CD14-positive monocyte (primary cell): Measurements from ENCODE around the gene ZNF689. TPM values are rescaled to one million over a fixed set of nuclear protein-coding genes. Genes with fewer than 3 reads are reported as not detected.

Experiments
- DNase-seq, 3 donors: peaks; one replicate each; pipeline ENCODE4 v3.0.0-alpha.2; 2011 to 2022
- H2AFZ ChIP-seq: 2 replicates; pipeline ENCODE4 v1.6.0; 2012; ENCODE audit warnings: mild to moderate bottlenecking, low read depth, low read length, inconsistent platforms; ENCODE audit not compliant: insufficient read depth, poor library complexity, severe bottlenecking
- H3K27ac ChIP-seq, 2 donors: 1 replicate in 1 of 2; 2 replicates in 1 of 2; pipeline ENCODE4 v1.5.1; 2012 to 2013; ENCODE audit warnings: low read length in 2 of 2, control low read depth in 1 of 2, inconsistent platforms in 1 of 2, low read depth in 1 of 2, mild to moderate bottlenecking in 1 of 2
- H3K27me3 ChIP-seq, 2 donors: one replicate each; pipeline versions ENCODE4 v1.6.0 to v1.6.1; 2011 to 2013; ENCODE audit warnings: low read length in 2 of 2; ENCODE audit not compliant: control insufficient read depth in 2 of 2, insufficient read depth in 2 of 2
- H3K36me3 ChIP-seq, 2 donors: replicated peaks in 1 of 2; 1 replicate in 1 of 2; 2 replicates in 1 of 2; pipeline versions ENCODE4 v1.5.1 to v1.6.1; 2012 to 2013; ENCODE audit warnings: low read length in 2 of 2, control low read depth in 1 of 2, inconsistent platforms in 1 of 2, mild to moderate bottlenecking in 1 of 2; ENCODE audit not compliant: insufficient read depth in 2 of 2, control insufficient read depth in 1 of 2
- H3K4me1 ChIP-seq, 2 donors: 1 replicate in 1 of 2; 2 replicates in 1 of 2; pipeline versions ENCODE4 v1.5.1 to v1.6.1; 2012 to 2013; ENCODE audit warnings: low read length in 2 of 2, control low read depth in 1 of 2, inconsistent platforms in 1 of 2, mild to moderate bottlenecking in 1 of 2, moderate library complexity in 1 of 2; ENCODE audit not compliant: insufficient read depth in 2 of 2, control insufficient read depth in 1 of 2
- H3K4me2 ChIP-seq: replicated peaks from 2 replicates; pipeline ENCODE3; 2012; ENCODE audit warnings: low read length, moderate library complexity, mild to moderate bottlenecking; ENCODE audit not compliant: poor library complexity, severe bottlenecking; ENCODE audit errors: extremely low read depth
- H3K4me3 ChIP-seq, 3 experiments: fragments of 200-600 bp in 1 of 3; sonication (generic) in 1 of 3; replicated peaks in 1 of 3; 1 replicate in 2 of 3; 2 replicates in 1 of 3; pipeline ENCODE4 v1.5.1; 2011 to 2013; ENCODE audit warnings: low read length in 3 of 3, mild to moderate bottlenecking in 3 of 3, control low read depth in 2 of 3, low read depth in 2 of 3, inconsistent platforms in 1 of 3, moderate library complexity in 1 of 3
- H3K79me2 ChIP-seq: 2 replicates; pipeline ENCODE4 v1.6.0; 2012; ENCODE audit warnings: mild to moderate bottlenecking, control low read depth, inconsistent platforms, low read length, moderate library complexity; ENCODE audit not compliant: insufficient read depth
- H3K9ac ChIP-seq: 2 replicates; pipeline ENCODE4 v1.6.0; 2017; ENCODE audit warnings: low read length, mild to moderate bottlenecking; ENCODE audit not compliant: insufficient read depth, poor library complexity, severe bottlenecking
- H3K9me3 ChIP-seq, 2 donors: replicated peaks in 1 of 2; 1 replicate in 1 of 2; 2 replicates in 1 of 2; pipeline versions ENCODE4 v1.5.1 to v1.6.1; 2012 to 2013; ENCODE audit warnings: low read length in 2 of 2, control low read depth in 1 of 2; ENCODE audit not compliant: control insufficient read depth in 1 of 2, insufficient read depth in 1 of 2
- H4K20me1 ChIP-seq: 2 replicates; pipeline ENCODE4 v1.6.0; 2012; ENCODE audit warnings: mild to moderate bottlenecking, low read length, control low read depth, moderate library complexity; ENCODE audit not compliant: insufficient read depth
- H3K27ac Mint-ChIP-seq, 7 donors: one replicate each; pipeline ENCODE4 v1.8.0; 2020; ENCODE audit warnings: mild to moderate bottlenecking in 7 of 7, mixed read lengths in 7 of 7, moderate library complexity in 6 of 7, inconsistent platforms in 2 of 7
- H3K27me3 Mint-ChIP-seq, 3 donors: one replicate each; pipeline ENCODE4 v1.8.0; 2021 to 2022; ENCODE audit warnings: low read depth in 3 of 3, mild to moderate bottlenecking in 3 of 3, mixed read lengths in 3 of 3, moderate library complexity in 3 of 3, inconsistent platforms in 1 of 3
- H3K36me3 Mint-ChIP-seq, 2 donors: one replicate each; pipeline ENCODE4 v1.8.0; 2020; ENCODE audit warnings: mixed read lengths in 2 of 2, inconsistent platforms in 1 of 2, mild to moderate bottlenecking in 1 of 2
- H3K4me1 Mint-ChIP-seq: one replicate; pipeline ENCODE4 v1.8.0; 2020; ENCODE audit warnings: mild to moderate bottlenecking, mixed read lengths
- H3K4me3 Mint-ChIP-seq, 2 donors: one replicate each; pipeline ENCODE4 v1.8.0; 2020; ENCODE audit warnings: mild to moderate bottlenecking in 2 of 2, mixed read lengths in 2 of 2, moderate library complexity in 1 of 2
- H3K9me3 Mint-ChIP-seq, 7 donors: one replicate each; pipeline ENCODE4 v1.8.0; 2020 to 2022; ENCODE audit warnings: mixed read lengths in 7 of 7, mild to moderate bottlenecking in 6 of 7, moderate library complexity in 6 of 7, inconsistent platforms in 2 of 7
- CTCF ChIP-seq: fragments of 200-600 bp; IDR thresholded peaks from one replicate; pipeline ENCODE4 v1.8.0; 2022; ENCODE audit warnings: antibody characterized with exemption, mild to moderate bottlenecking
- WGBS: methylation state at CpG from one replicate; pipeline ENCODE4 v1.1.5; 2013; ENCODE audit warnings: missing lambda C conversion rate; ENCODE audit not compliant: insufficient coverage; 5-methylcytosine and 5-hydroxymethylcytosine counted together
- intact Hi-C, 2 donors: fragments of 100-400 bp; cut with micrococcal nuclease; formaldehyde crosslinking; loops; one replicate each; pipeline versions ENCODE4 v1.15.0 to v1.15.1; 2023
- polyA plus RNA-seq, 3 donors: library from polyadenylated mRNA; depleted of rRNA in 1 of 3; unstranded in 2 of 3; stranded (reverse) in 1 of 3; fragments of 300-500 nt in 2 of 3; fragments of >200 nt in 1 of 3; fragmentation: Illumina TruSeq in 2 of 3; gene quantifications; 1 replicate in 2 of 3; 2 replicates in 1 of 3; pipeline ENCODE4 v1.2.3, GENCODE V29; 2012 to 2021

ZNF689 gene
- polyA plus RNA-seq, 3 donors, result 4.1 to 11.2 (median 8.0) TPM

GRCh38 chr16:30651124-30652004, 41.2 kb upstream of the ZNF689 start:
- Histone ChIP-seq H2AFZ (peak overlapping the region; percentile 76), H3K4me3 (peak overlapping the region; percentile 76 to 90 (median 84)), H3K4me1 (peaks cover 21 to 29% of the 10 kb centered on the region in 2 donors), H3K9me3 (no peaks in the 10 kb centered on the region), H3K27ac (peak overlapping the region; percentile 97), H3K4me2 (peak overlapping the region; percentile 79), H3K9ac (peak overlapping the region; percentile 90), H3K79me2 (peaks cover 30% of the 10 kb centered on the region), H4K20me1 (peaks cover 19% of the 10 kb centered on the region), H3K27me3 (no peaks in the 10 kb centered on the region), H3K36me3 (peaks cover 38 to 44% of the 10 kb centered on the region in 2 donors)
- Mint-ChIP-seq H3K4me3 (peak overlapping the region; percentile 96 to 98), H3K27me3 (peaks cover 0 to 3% (median 1%) of the 10 kb centered on the region in 3 donors), H3K27ac (peak overlapping the region; percentile 90 to 99 (median 98)), H3K9me3 (peaks cover 0 to 2% (median 0%) of the 10 kb centered on the region in 7 donors), H3K4me1 (peaks cover 31% of the 10 kb centered on the region), H3K36me3 (peaks cover 38 to 43% of the 10 kb centered on the region in 2 donors)
- under 1% methylated on average over 59 of the region's 71 CpGs for WGBS
- intact Hi-C loops, result loop anchor here (2.0 to 10.0 kb wide), 3 partner anchors 47 to 277 kb away; partner anchors contain the start of genes FBXL19 (in 1 of the 2), MYL11 (in 1 of the 2), SRCAP (in 1 of the 2) and TBC1D10B (in 1 of the 2)
- peak; percentile 65 to 74 (median 69) for DNase-seq
- TF ChIP-seq CTCF, result peak; percentile 91

GRCh38 chr16:30650369-30651123, 40.4 kb upstream of the ZNF689 start, which contains the start of gene PRR14:
PRR14 (plus strand) TSS chr16:30650960; CDS start chr16:30651646, 686 bp downstream.
- Histone ChIP-seq H3K36me3 (peaks cover 31 to 36% of the 10 kb centered on the region in 2 donors), H3K9me3 (no peaks in the 10 kb centered on the region), H3K4me3 (peak within 1 kb of the TSS; percentile 76 to 90 (median 84)), H2AFZ (peak within 1 kb of the TSS; percentile 99), H3K79me2 (peaks cover 30% of the 10 kb centered on the region), H3K4me2 (peak within 1 kb of the TSS; percentile 79), H4K20me1 (peaks cover 19% of the 10 kb centered on the region), H3K27me3 (no peaks in the 10 kb centered on the region), H3K27ac (peak within 1 kb of the TSS; percentile 97), H3K4me1 (peaks cover 21 to 23% of the 10 kb centered on the region in 2 donors), H3K9ac (peak within 1 kb of the TSS; percentile 90)
- under 1% methylated on average over 47 of the region's 53 CpGs for WGBS
- peak within 1 kb of the TSS; percentile 95 to 99 (median 98) for H3K27ac Mint-ChIP-seq
- peaks cover 30 to 35% of the 10 kb centered on the region in 2 donors for H3K36me3 Mint-ChIP-seq
- H3K4me1 Mint-ChIP-seq, result peaks cover 28% of the 10 kb centered on the region
- H3K4me3 Mint-ChIP-seq, result peak within 1 kb of the TSS; percentile 96 to 98
- TF ChIP-seq CTCF, result no peak
- peaks cover 0 to 2% (median 0%) of the 10 kb centered on the region in 7 donors for H3K9me3 Mint-ChIP-seq
- peak; percentile 100 for DNase-seq
- intact Hi-C loops, result loop anchor here (2.0 to 10.0 kb wide), 3 partner anchors 48 to 276 kb away; partner anchors contain the start of genes FBXL19 (in 1 of the 2), MYL11 (in 1 of the 2), SRCAP (in 1 of the 2) and TBC1D10B (in 1 of the 2)
- peaks cover 0 to 3% (median 1%) of the 10 kb centered on the region in 3 donors for H3K27me3 Mint-ChIP-seq
